ENCODE measurements around the gene ZNF337. TPM values are rescaled to one million over a fixed set of nuclear protein-coding genes. Genes with fewer than 3 reads are reported as not detected.
"Not testable (repeated sequence)": the region's sequence is repeated elsewhere in the genome, so short reads cannot be mapped to it uniquely, and the experiment has no call there.

The ZNF337 gene
- total RNA-seq, 4 donors from 2014 or later = 7.9 to 16.4 (median 13.6) TPM

DNA sequence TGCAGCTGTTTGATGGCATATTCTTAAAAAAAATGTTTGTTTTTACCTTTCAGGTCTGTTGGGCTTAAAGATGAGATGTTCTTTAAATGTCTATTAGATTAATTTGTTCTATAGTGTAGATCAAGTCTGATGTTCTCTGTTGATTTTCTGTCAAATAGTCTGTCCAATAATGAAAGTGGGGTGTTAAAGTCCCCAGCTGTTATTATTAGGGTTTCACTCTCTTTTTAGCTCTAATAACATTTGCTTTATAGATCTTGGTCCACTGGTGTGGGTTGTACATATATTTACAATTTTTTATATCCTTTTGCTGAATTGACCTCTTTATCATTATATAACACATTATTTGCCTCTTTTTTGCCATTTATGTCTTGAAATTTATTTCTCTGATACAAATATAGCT is 11.0 kb upstream of the ZNF337 start:
- ATAC-seq (ENCODE audit: low FRiP score) (no peak), DNase-seq (ENCODE audit: low spot score) (no peak)
- TF ChIP-seq, protein P1, sequence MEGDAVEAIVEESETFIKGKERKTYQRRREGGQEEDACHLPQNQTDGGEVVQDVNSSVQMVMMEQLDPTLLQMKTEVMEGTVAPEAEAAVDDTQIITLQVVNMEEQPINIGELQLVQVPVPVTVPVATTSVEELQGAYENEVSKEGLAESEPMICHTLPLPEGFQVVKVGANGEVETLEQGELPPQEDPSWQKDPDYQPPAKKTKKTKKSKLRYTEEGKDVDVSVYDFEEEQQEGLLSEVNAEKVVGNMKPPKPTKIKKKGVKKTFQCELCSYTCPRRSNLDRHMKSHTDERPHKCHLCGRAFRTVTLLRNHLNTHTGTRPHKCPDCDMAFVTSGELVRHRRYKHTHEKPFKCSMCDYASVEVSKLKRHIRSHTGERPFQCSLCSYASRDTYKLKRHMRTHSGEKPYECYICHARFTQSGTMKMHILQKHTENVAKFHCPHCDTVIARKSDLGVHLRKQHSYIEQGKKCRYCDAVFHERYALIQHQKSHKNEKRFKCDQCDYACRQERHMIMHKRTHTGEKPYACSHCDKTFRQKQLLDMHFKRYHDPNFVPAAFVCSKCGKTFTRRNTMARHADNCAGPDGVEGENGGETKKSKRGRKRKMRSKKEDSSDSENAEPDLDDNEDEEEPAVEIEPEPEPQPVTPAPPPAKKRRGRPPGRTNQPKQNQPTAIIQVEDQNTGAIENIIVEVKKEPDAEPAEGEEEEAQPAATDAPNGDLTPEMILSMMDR (IDR thresholded peaks at IDR 0.05) = no peak

DNA sequence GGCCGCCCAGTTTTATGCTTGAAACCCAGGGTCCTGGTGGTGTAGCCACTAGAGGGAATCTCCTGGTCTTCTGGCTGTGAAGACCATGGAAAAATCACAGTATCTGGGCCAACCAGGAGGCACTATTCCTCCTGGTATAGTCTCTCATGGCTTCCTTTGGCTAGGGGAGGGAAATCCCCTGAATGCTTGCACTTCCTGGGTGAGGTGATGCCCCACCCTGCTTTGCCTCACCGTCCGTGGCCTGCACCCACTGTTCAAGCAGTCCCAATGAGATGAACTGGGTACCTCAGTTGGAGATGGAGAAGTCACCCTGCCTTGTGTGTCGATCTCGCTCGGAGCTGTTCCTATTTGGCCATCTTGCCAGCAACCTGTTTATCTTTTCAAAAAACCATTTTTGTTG is 10.1 kb upstream of the ZNF337 start:
- TF ChIP-seq, protein P1 (IDR thresholded peaks at IDR 0.05) = no peak
- DNase-seq (ENCODE audit: low spot score) = no peak
- ATAC-seq (ENCODE audit: low FRiP score) = no peak

DNA sequence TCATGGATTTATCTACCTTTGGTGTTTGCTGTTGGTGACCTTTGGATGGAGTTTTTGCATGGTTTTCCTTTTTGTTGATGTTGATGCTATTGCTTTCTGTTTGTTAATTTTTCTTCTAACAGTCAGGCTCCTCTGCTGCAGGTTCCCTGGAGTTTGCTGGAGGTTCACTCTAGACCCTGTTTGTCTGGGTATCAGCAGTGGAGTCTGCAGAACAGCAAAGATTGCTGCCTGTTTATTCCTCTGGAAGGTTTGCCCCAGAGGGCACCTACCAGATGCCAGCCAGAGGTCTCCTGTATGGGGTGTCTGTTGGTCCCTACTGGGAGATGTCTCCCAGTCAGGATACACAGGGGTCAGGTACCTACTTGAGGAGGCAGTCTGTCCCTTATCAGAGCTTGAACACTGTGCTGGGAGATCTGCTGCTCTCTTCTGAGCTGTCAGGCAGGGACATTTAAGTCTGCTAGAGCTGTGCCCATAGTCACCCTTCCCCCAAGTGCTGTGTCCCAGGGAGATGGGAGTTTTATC is 9.2 kb upstream of the ZNF337 start:
- TF ChIP-seq, protein P1 (IDR thresholded peaks at IDR 0.05) = no peak

DNA sequence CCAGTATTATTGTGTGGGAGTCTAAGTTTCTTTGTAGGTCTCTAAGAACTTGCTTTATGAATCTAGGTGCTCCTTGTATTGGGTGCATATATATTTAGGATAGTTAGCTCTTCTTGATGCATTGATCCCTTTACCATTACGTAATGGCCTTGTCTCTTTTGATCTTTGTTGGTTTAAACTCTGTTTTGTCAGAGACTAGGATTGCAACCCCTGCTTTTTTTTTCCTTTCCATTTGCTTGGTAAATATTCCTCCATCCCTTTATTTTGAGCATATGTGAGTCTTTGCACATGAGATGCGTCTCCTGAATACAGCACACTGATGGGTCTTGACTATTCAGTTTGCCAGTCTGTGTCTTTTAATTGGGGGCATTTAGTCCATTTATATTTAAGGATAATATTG is 7.7 kb upstream of the ZNF337 start:
- ATAC-seq (ENCODE audit: low FRiP score); DNase-seq (ENCODE audit: low spot score): not testable (repeated sequence)

More for the DNA sequence above, 9.2 kb upstream of the ZNF337 start:
- no peak for DNase-seq (ENCODE audit: low spot score)
- ATAC-seq (ENCODE audit: low FRiP score) = no peak

DNA sequence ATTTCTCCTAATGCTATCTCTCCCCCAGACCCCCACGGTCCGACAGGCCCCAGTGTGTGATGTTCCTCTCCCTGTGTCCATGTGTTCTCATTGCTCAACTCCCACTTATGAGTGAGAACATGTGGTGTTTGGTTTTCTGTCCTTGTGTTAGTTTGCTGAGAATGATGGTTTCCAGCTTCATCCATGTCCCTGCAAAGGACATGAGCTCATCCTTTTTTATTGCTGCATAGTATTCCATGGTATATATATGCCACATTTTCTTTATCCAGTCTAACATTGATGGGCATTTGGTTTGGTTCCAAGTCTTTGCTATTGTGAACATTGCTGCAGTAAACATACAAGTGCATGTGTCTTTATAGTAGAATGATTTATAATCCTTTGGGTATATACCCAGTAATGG is 4.2 kb upstream of the ZNF337 start:
- ATAC-seq (ENCODE audit: low FRiP score); DNase-seq (ENCODE audit: low spot score): not testable (repeated sequence)

DNA sequence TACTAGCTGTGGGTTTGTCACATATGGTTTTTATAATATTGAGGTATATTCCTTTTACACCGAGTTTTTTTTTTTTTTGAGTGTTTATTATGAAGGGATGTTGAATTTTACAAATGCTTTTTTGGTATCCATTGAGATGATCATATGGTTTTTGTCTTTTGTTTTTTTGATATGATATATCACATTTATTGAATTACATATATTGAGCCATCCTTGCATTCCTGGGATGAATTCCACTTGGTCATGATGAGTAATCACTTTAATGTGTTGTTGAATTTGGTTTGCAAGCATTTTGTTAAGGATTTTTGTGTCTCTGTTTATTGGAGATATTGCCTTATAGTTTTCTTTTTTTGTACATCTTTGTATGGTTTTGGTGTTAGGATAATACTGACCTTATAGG is 3.3 kb upstream of the ZNF337 start:
- DNase-seq (ENCODE audit: low spot score) = no peak
- no peak for ATAC-seq (ENCODE audit: low FRiP score)
- TF ChIP-seq, protein P1 (IDR thresholded peaks at IDR 0.05) = no peak

DNA sequence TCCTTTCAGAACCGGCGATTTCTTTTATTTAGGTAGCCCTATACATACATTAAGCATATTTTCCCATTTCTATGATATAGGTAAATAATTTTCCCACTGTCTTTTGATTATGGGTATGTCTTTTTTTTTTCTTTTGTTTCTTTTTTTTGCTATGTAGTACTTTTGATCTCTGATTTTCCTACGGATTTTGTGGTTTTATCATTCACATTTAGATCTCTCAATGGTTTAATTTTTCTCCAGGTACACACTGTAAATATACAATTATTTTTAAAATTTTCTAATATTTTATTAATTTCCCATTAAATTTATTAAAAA is 436 bp upstream of the ZNF337 start:
- TF ChIP-seq, protein P1 (IDR thresholded peaks at IDR 0.05) = no peak
- no peak for DNase-seq (ENCODE audit: low spot score)
- no peak for ATAC-seq (ENCODE audit: low FRiP score)

DNA sequence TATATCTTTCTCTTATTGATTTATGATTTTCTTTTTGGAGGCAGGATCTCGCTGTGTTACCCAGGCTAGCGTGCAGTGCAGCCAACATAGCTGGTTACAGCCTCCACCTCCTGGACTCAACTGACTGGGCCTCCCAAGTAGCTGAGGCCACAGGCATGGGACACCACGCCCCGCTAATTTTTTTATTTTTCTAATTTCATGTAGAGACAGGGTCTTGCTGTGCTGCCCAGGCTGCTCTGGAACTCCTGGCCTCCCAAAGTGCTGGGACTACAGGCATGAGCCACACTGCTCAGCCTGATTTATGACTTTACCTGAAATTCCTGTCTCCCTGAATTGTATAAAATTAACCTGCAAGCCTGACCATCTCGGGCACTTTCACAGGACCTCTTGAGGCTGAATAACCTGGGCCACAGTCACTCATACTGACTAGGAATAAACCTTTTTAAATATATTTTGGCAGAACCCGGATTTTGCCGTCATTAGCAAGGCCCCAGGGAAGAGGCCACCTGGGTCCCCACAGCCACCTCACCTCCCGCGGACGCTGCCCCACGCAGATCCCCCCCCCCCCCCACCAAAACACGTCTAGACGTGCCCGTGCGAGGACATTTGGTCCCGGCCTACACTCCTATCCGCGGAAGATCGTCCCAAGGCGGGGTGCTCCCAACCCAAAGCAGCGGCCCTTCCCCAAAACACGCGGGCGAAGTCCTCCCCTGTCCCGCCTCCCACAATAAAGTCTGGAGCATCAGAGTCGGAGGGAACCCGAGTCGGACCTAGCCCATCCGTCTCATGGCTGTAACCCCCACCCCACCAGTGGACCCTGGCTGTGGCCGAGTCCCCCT is 902 bp downstream of the ZNF337 start:
- DNase-seq (ENCODE audit: low spot score) (no peak), ATAC-seq (ENCODE audit: low FRiP score) (peak; percentile 29)

More for the DNA sequence above, 902 bp downstream of the ZNF337 start:
- TF ChIP-seq, protein P1 (IDR thresholded peaks at IDR 0.05) = no peak

Measured in omental fat pad (tissue), 4 donors.